Esophagus squamous epithelium (tissue), 4 donors: ENCODE measurements around the gene TFB1M.

Source experiments
- CTCF ChIP-seq, 6 experiments: fragments of 450-650 bp in 4 of 6; fragments of 200-600 bp in 2 of 6; sonication (generic) in 2 of 6; IDR thresholded peaks; one replicate each; pipeline ENCODE4 v1.5.1; 2016 to 2019; ENCODE audit warnings: antibody characterized with exemption in 6 of 6, mild to moderate bottlenecking in 4 of 6, moderate library complexity in 4 of 6
- POLR2A ChIP-seq, 4 donors: fragments of 450-650 bp; IDR thresholded peaks; one replicate each; pipeline ENCODE4 v1.6.1; 2017; ENCODE audit warnings: antibody characterized with exemption in 4 of 4, mild to moderate bottlenecking in 4 of 4, moderate library complexity in 3 of 4

- no peak for TF ChIP-seq POLR2A (IDR thresholded peaks at IDR 0.05)
- no peak for TF ChIP-seq CTCF (IDR thresholded peaks at IDR 0.05)
These were observed 39.8 kb downstream of the TFB1M start for GRCh38 chr6:155274533-155274932.
